GM23338 (cell line): Measurements from ENCODE around the gene DOCK3.

Experiments used
- CREB1 ChIP-seq: fragments of 250-450 bp; sonication (Bioruptor Pico); IDR thresholded peaks from 2 replicates; pipeline ENCODE4 v1.5.0; 2020; ENCODE audit warnings: low read depth, mild to moderate bottlenecking, moderate library complexity
- CTCF ChIP-seq, 2 experiments: fragments of 200-600 bp in 1 of 2; sonication (generic) in 1 of 2; conservative IDR thresholded peaks; 2 replicates each; pipeline versions ENCODE4 v1.5.1 to v1.6.1; 2016 to 2017; ENCODE audit warnings: antibody characterized with exemption in 2 of 2, low read depth in 2 of 2, mild to moderate bottlenecking in 2 of 2, moderate library complexity in 1 of 2
- ETS1 ChIP-seq: IDR thresholded peaks from 2 replicates; pipeline ENCODE4 v1.6.1; 2016; ENCODE audit warnings: antibody characterized with exemption
- EZH2 ChIP-seq: fragments of 200-600 bp; sonication (generic); IDR thresholded peaks from one replicate; pipeline ENCODE4 v1.8.0; 2017; ENCODE audit warnings: antibody characterized with exemption, mild to moderate bottlenecking, low read depth; ENCODE audit not compliant: unreplicated experiment
- EZH2phosphoT487 ChIP-seq: fragments of 200-600 bp; sonication (generic); IDR thresholded peaks from one replicate; pipeline ENCODE4 v1.8.1; 2018; ENCODE audit warnings: antibody characterized with exemption; ENCODE audit not compliant: unreplicated experiment
- JUNB ChIP-seq: IDR thresholded peaks from one replicate; pipeline ENCODE4 v1.6.1; 2016; ENCODE audit warnings: antibody characterized with exemption; ENCODE audit not compliant: unreplicated experiment
- NANOG ChIP-seq: IDR thresholded peaks from 2 replicates; pipeline ENCODE4 v1.6.1; 2016; ENCODE audit warnings: antibody characterized with exemption, borderline replicate concordance
- POLR2AphosphoS5 ChIP-seq: IDR thresholded peaks from 2 replicates; pipeline ENCODE4 v1.6.1; 2016; ENCODE audit warnings: antibody characterized with exemption, low read depth
- REST ChIP-seq: IDR thresholded peaks from one replicate; pipeline ENCODE4 v1.6.1; 2018; ENCODE audit warnings: antibody characterized with exemption; ENCODE audit not compliant: unreplicated experiment
- STAT1 ChIP-seq: IDR thresholded peaks from one replicate; pipeline ENCODE4 v1.6.1; 2016; ENCODE audit warnings: antibody characterized with exemption; ENCODE audit not compliant: unreplicated experiment
- ZNF114 ChIP-seq: fragments of 250-450 bp; sonication (Bioruptor Pico); IDR thresholded peaks from 2 replicates; pipeline ENCODE4 v1.5.0; 2020; ENCODE audit warnings: mild to moderate bottlenecking, moderate library complexity
- ZNF331 ChIP-seq: fragments of 250-450 bp; sonication (Bioruptor Pico); IDR thresholded peaks from 2 replicates; pipeline ENCODE4 v1.5.0; 2020; ENCODE audit warnings: low read depth, mild to moderate bottlenecking, moderate library complexity
- ZNF462 ChIP-seq: fragments of 250-450 bp; sonication (Bioruptor Pico); IDR thresholded peaks from 2 replicates; pipeline ENCODE4 v1.5.0; 2020; ENCODE audit warnings: mild to moderate bottlenecking, moderate library complexity

GRCh38 chr3:51362476-51362875, 687.7 kb downstream of the DOCK3 start:
- TF ChIP-seq CTCF (conservative IDR thresholded peaks at IDR 0.05; ENCODE audit: low read depth in 2 of 2) (no peak), REST (no peak), CREB1 (CRISPR knock-in tag) (no peak), EZH2phosphoT487 (no peak), POLR2AphosphoS5 (no peak), EZH2 (no peak), ZNF114 (CRISPR knock-in tag) (no peak), JUNB (no peak), ETS1 (no peak), ZNF331 (CRISPR knock-in tag) (no peak), STAT1 (no peak), NANOG (no peak), ZNF462 (CRISPR knock-in tag) (no peak)
